Activated CD4-positive, alpha-beta T cell treated with anti-CD3 and anti-CD28 coated beads for 36 hours (primary cell): ENCODE measurements around the gene LINC00237. TPM values are rescaled to one million over a fixed set of nuclear protein-coding genes. Genes with fewer than 3 reads are reported as not detected.

ENCODE experiments used
- ATAC-seq: fragments of 200-7000 bp; cut with Tn5 transposase; one replicate; pipeline ENCODE4 v1.10.0; 2021; ENCODE audit warnings: mild to moderate bottlenecking, moderate library complexity
- CTCF ChIA-PET: fragments of 350-600 bp; sonication (Branson Sonifier 250); formaldehyde crosslinking; loops from one replicate; lab custom pipeline; 2021; ENCODE audit warnings: antibody characterized with exemption; lab: Charles Lee
- POLR2A ChIA-PET: fragments of 350-600 bp; sonication (Branson Sonifier 250); formaldehyde crosslinking; loops from one replicate; lab custom pipeline; 2021; ENCODE audit warnings: antibody characterized with exemption, inconsistent platforms; lab: Charles Lee
- DNase-seq: peaks from one replicate; pipeline ENCODE4 v3.0.0-alpha.2; 2020
- H3K27ac Mint-ChIP-seq: one replicate; pipeline ENCODE4 v1.8.0; 2021; ENCODE audit warnings: mixed read lengths
- H3K27me3 Mint-ChIP-seq: one replicate; pipeline ENCODE4 v1.8.0; 2021; ENCODE audit warnings: mixed read lengths
- H3K36me3 Mint-ChIP-seq: one replicate; pipeline ENCODE4 v1.8.0; 2021; ENCODE audit warnings: low read depth, mixed read lengths
- H3K4me1 Mint-ChIP-seq: one replicate; pipeline ENCODE4 v1.8.0; 2021; ENCODE audit warnings: mixed read lengths
- H3K4me3 Mint-ChIP-seq: one replicate; pipeline ENCODE4 v1.8.0; 2021; ENCODE audit warnings: mild to moderate bottlenecking, moderate library complexity, mixed read lengths
- H3K9me3 Mint-ChIP-seq: one replicate; pipeline ENCODE4 v1.8.0; 2021; ENCODE audit warnings: low read depth, mixed read lengths
- intact Hi-C, 2 experiments: fragments of 100-400 bp; cut with DNase I in 1 of 2; cut with micrococcal nuclease in 1 of 2; formaldehyde crosslinking; loops; one replicate each; pipeline versions ENCODE4 v1.14.2 to v1.15.1; 2022 to 2024; cut with DNase I, micrococcal nuclease
- total RNA-seq, 2 experiments: library from RNA; stranded (reverse); gene quantifications; one replicate each; pipeline ENCODE4 v1.2.3, GENCODE V29; 2021

LINC00237 gene
- not detected for total RNA-seq

DNA sequence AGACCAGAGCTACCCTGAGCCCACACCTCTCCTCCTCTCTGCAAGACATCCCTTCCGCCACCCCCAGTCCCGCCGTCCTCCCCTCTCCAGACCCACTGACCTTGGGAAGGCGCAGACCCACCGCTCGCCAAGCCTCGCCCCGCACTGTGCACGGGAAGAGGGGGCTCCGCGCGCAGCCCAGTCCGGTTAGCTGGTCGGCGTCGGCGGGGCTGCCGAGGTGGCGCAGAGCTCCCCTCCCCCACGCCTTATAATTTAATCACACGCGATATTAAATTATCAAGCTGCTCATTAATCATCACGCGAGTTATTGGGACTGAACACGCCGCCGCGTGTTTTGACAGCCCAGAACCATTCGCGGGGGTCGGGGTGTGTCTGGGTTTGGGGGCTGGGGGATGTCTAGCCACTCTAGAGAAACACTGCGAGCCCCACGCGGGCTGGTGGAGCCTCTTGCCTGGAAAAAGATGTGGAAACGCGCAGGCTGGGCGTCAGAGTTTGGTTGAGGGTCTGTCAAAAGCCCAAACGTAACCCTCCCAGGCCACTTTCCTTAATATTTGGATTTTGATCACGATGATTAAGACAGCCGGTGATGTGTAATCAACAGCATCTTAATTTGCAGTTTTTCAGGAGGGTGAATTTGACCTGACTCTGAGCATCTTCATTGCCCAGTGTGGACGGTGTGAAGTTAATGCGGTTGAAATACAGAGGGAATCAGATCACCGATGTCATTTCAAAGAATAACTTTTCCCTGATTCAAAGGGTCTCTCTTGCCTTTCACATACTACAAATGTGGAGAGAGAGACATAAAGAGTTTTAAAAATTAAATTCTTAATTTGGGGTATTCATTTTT is at the start of gene LINC00237:
TSS of gene LINC00237 (minus strand) at position 188 of the 847 bp plus-strand sequence.
- peaks cover 19% of the 10 kb centered on the region for H3K4me1 Mint-ChIP-seq
- H3K9me3 Mint-ChIP-seq: no peaks in the 10 kb centered on the region
- CTCF ChIA-PET: interaction anchor here (1.0 kb wide), 1 partner anchor 19 kb away, joined by 3 read pairs; no protein-coding TSS in a partner anchor
- intact Hi-C loops: loop anchor here (5.0 to 10.0 kb wide), 3 partner anchors 742 to 1471 kb away; partner anchors contain the start of gene INSM1 (in 1 of the 2)
- DNase-seq (no peak), ATAC-seq (no peak)
- H3K4me3 Mint-ChIP-seq: no peak within 1 kb of the TSS
- H3K27ac Mint-ChIP-seq: no peak within 1 kb of the TSS
- H3K27me3 Mint-ChIP-seq: peaks cover 57% of the 10 kb centered on the region
- H3K36me3 Mint-ChIP-seq: no peaks in the 10 kb centered on the region
- POLR2A ChIA-PET: no interaction called here

DNA sequence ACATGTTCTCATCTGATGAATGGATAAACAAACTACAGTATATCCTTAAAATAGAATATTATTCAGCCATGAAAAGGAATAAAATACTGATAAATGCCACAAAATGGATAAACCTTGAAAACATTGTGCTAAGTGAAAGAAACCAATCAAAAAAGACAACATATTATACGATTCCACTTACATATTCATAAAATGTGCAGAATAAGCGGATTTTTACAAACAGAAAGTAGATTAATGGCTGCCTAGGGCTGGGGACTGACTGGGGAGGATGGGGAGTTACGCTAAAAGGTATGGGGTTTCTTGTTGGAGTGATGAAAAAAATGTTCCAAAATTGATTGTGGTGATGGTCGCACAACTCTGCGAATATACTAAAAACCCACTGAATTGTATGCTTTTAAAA is 49.1 kb upstream of the LINC00237 start:
- Mint-ChIP-seq H3K4me1 (no peaks in the 10 kb centered on the region), H3K27me3 (no peaks in the 10 kb centered on the region), H3K9me3 (peaks cover 3% of the 10 kb centered on the region), H3K36me3 (peaks cover 8% of the 10 kb centered on the region), H3K4me3 (no peak overlapping the region), H3K27ac (no peak overlapping the region)
- intact Hi-C loops: no loop called here
- no peak for DNase-seq
- CTCF ChIA-PET: interaction anchor here (1.5 kb wide), 1 partner anchor 81 kb away, joined by 3 read pairs; no protein-coding TSS in a partner anchor
- ATAC-seq: no peak
- POLR2A ChIA-PET: no interaction called here

DNA sequence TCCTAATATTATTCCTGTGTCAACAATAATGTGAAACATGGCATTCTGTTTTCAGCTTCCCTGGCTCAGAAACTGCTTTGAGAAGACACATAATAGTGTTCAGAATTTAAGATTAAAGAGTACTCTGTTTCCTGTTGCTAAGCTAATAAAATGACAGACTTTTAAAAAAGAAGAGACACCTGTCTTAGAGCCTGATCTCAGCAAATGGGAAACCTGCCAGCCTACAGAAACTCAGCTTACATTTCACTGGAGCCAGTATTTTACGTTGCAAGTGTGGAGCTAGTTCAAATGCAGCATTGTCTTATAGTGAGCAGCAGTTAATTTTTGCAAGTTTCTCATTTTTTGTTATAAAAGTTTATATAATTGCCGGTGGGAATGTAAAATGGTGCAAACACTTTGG is 48.5 kb upstream of the LINC00237 start:
- H3K36me3 Mint-ChIP-seq: peaks cover 3% of the 10 kb centered on the region
- CTCF ChIA-PET: no interaction called here
- H3K27me3 Mint-ChIP-seq: no peaks in the 10 kb centered on the region
- H3K4me1 Mint-ChIP-seq: no peaks in the 10 kb centered on the region
- ATAC-seq: no peak
- intact Hi-C loops: no loop called here
- no peak overlapping the region for H3K4me3 Mint-ChIP-seq
- H3K27ac Mint-ChIP-seq: no peak overlapping the region
- H3K9me3 Mint-ChIP-seq: peaks cover 3% of the 10 kb centered on the region
- POLR2A ChIA-PET: no interaction called here
- DNase-seq: no peak

DNA sequence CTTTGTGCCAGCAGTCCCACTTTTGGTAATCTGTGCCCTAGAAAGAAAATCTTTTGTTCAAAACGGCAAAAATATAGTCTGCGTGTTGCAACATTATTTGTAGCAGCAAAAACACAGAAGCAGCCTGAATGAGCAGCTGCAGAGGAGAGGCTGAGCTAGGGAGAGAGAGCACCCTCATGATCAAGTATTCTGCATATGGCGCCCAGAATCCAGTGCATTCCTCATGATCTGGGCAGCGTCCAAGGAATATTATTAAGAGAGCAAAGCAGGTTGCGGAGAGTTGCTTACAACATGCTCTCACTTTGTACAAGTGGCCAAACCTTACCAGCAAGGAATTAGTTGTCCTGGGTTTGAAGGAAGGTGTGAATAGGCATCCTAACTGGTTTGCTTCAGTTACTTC is 45.6 kb upstream of the LINC00237 start:
- DNase-seq: no peak
- no peaks in the 10 kb centered on the region for H3K4me1 Mint-ChIP-seq
- no peak overlapping the region for H3K4me3 Mint-ChIP-seq
- CTCF ChIA-PET: no interaction called here
- no peak overlapping the region for H3K27ac Mint-ChIP-seq
- intact Hi-C loops: no loop called here
- POLR2A ChIA-PET: no interaction called here
- H3K27me3 Mint-ChIP-seq: no peaks in the 10 kb centered on the region
- no peak for ATAC-seq
- peaks cover 6% of the 10 kb centered on the region for H3K36me3 Mint-ChIP-seq
- H3K9me3 Mint-ChIP-seq: peaks cover 3% of the 10 kb centered on the region

DNA sequence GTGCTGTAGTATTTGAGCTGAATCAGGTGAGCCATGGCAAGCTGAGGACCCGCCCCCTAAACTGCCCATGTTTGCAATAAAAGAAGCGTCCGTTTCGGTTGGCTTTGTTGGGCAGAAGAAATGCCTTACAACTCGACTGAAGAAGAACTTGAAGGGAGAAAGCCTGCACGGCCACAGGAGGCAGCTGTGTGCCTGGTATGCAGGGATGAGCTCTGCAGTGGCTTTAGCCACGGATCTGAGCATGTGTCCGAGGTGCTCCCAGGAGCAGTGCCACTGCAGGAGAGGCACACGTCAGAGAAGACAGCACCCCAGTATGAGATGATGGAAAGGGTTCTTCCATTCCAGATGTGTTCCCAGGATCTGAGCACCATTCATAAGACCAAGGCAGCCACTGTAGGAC is 43.2 kb upstream of the LINC00237 start:
- no peak for DNase-seq
- no peak overlapping the region for H3K27ac Mint-ChIP-seq
- no peak for ATAC-seq
- H3K4me3 Mint-ChIP-seq: no peak overlapping the region
- CTCF ChIA-PET: interaction anchor here (1.0 kb wide), 1 partner anchor 98 kb away, joined by 3 read pairs; no protein-coding TSS in a partner anchor
- no peaks in the 10 kb centered on the region for H3K27me3 Mint-ChIP-seq
- H3K9me3 Mint-ChIP-seq: no peaks in the 10 kb centered on the region
- no peaks in the 10 kb centered on the region for H3K4me1 Mint-ChIP-seq
- intact Hi-C loops: no loop called here
- peaks cover 6% of the 10 kb centered on the region for H3K36me3 Mint-ChIP-seq
- POLR2A ChIA-PET: no interaction called here

DNA sequence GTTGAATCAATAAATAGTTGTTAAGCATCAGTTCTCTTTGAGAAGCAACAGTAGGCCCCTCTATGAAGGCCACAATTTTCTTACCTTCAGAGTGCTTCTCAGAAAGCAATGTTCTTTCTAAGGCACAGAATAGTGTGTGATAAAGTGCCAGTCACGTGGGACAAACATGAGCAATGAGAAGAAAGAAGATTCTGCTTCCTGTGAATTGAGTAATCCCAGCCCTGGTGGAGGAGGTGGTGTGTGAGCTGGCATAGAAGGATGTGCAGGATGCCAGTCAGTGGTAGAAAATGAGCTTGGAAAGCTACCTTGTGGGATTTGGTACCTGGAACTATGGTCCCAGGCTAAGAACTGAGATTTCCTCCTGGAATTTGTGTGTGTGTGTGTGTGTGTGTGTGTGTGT is 41.4 kb upstream of the LINC00237 start:
- Mint-ChIP-seq H3K27me3 (no peaks in the 10 kb centered on the region), H3K4me1 (no peaks in the 10 kb centered on the region), H3K9me3 (no peaks in the 10 kb centered on the region), H3K36me3 (peaks cover 6% of the 10 kb centered on the region), H3K27ac (no peak overlapping the region), H3K4me3 (no peak overlapping the region)
- ATAC-seq (no peak), DNase-seq (no peak)
- intact Hi-C loops: no loop called here
- POLR2A ChIA-PET: no interaction called here
- CTCF ChIA-PET: interaction anchor here (0.6 kb wide), 1 partner anchor 17 kb away, joined by 3 read pairs; no protein-coding TSS in a partner anchor

DNA sequence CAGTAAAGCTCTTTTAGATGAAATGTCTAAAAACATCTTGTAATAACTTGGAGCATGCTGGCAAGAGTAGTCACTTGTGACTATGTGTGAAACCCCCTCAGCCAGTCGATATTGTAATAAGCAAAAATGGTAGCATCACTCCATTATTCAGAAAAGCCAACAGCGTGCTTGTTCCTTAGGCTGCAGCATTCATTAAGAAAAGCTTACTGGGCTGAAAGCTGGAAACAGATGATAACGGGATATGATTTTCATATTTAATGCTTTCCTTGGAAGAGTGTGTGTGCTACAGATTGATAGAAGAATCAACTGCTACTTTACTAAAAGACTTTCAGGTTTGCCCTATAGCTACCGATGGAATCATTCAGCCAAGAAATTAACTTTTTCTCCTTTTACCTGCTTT is 40.1 kb upstream of the LINC00237 start:
- DNase-seq: no peak
- CTCF ChIA-PET: interaction anchor here (1.0 kb wide), 1 partner anchor 90 kb away, joined by 4 read pairs; no protein-coding TSS in a partner anchor
- H3K27me3 Mint-ChIP-seq: no peaks in the 10 kb centered on the region
- no peak overlapping the region for H3K4me3 Mint-ChIP-seq
- no peak for ATAC-seq
- H3K4me1 Mint-ChIP-seq: no peaks in the 10 kb centered on the region
- no peak overlapping the region for H3K27ac Mint-ChIP-seq
- H3K36me3 Mint-ChIP-seq: peaks cover 6% of the 10 kb centered on the region
- H3K9me3 Mint-ChIP-seq: no peaks in the 10 kb centered on the region
- intact Hi-C loops: no loop called here
- POLR2A ChIA-PET: interaction anchor here (0.6 kb wide), 1 partner anchor 113 kb away, joined by 5 read pairs; no protein-coding TSS in a partner anchor

DNA sequence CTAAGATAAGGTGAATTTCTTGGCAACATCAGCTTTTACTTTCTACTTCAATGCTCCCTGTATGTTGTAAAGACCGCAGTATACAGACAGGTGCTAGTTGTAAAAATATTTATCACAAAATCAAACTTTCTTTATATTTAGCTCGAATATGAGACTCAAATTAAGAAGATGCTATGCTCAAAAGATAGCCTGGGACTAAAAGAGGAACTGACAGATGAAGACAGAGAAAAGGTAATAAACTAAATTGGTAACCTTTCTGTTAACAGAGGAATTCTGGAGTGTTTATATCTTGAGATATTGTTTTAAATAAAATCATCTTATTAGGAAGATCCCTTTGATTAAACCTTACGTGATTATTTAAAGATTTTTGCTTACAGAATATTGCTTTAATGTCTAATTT is 39.3 kb upstream of the LINC00237 start:
- Mint-ChIP-seq H3K27ac (no peak overlapping the region), H3K9me3 (no peaks in the 10 kb centered on the region), H3K27me3 (no peaks in the 10 kb centered on the region), H3K36me3 (peaks cover 6% of the 10 kb centered on the region), H3K4me3 (no peak overlapping the region), H3K4me1 (no peaks in the 10 kb centered on the region)
- DNase-seq: no peak
- CTCF ChIA-PET: interaction anchor here (1.0 kb wide), 1 partner anchor 90 kb away, joined by 4 read pairs; no protein-coding TSS in a partner anchor
- no peak for ATAC-seq
- POLR2A ChIA-PET: interaction anchor here (0.6 kb wide), 1 partner anchor 114 kb away, joined by 5 read pairs; no protein-coding TSS in a partner anchor
- intact Hi-C loops: no loop called here

DNA sequence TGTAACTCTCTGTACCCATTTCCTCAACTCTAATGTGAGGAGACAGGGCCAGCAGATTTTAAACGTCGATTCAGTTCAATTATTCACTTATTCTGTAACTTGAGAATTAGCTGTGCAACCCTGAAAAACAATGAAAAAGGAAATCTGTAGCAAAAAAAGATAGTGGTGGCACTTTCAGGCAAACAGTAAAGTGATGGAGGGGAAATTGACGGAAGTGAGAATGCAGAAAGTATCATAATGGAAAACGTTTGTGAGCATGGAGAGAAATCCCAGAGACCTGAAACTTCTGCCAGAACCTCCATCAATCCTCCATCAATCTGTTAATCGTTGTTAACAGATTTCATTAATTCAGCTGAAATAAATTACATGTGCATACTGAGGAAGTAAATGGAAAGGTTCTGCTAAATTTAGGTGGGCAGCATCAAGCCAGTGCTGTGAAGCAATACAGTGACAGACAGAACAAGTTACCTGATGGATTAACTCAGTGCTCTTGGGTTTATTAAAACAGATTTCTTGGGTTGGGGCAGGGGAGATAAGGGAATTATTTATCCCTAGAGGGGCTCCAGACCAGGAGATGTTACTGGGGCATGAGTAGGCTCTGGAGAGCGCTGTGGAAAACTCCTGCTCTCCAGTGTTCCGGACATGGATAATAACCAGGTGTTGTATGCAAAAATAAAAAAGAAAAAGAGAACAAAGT is 37.2 kb upstream of the LINC00237 start:
- intact Hi-C loops: no loop called here
- POLR2A ChIA-PET: no interaction called here

DNA sequence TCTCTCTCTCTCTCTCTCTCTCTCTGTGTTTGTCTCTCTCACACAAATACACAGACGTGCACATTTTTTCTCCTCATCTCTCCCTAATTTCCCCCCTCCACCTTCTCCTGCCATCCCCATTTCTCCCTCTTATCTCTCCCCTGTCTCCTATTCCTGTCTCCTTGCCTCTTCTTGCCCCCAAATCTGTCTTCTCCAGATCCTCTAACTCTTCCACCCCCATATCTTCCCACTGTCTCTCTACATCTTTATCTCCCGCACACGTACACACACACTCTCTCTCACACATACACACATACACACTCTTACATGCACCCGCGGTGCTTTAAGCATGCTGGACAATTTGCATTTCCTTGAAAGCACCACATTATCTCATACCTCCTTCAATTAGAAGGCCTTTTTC is 35.7 kb upstream of the LINC00237 start:
- no peak for ATAC-seq
- H3K9me3 Mint-ChIP-seq: no peaks in the 10 kb centered on the region
- POLR2A ChIA-PET: no interaction called here
- no peaks in the 10 kb centered on the region for H3K4me1 Mint-ChIP-seq
- H3K36me3 Mint-ChIP-seq: peaks cover 11% of the 10 kb centered on the region
- no peak overlapping the region for H3K4me3 Mint-ChIP-seq
- CTCF ChIA-PET: no interaction called here
- intact Hi-C loops: no loop called here
- H3K27ac Mint-ChIP-seq: no peak overlapping the region
- DNase-seq: no peak
- H3K27me3 Mint-ChIP-seq: no peaks in the 10 kb centered on the region

More for the DNA sequence above, 37.2 kb upstream of the LINC00237 start:
- Mint-ChIP-seq H3K4me3 (no peak overlapping the region), H3K27ac (no peak overlapping the region), H3K4me1 (no peaks in the 10 kb centered on the region), H3K36me3 (peaks cover 8% of the 10 kb centered on the region), H3K27me3 (no peaks in the 10 kb centered on the region), H3K9me3 (no peaks in the 10 kb centered on the region)
- CTCF ChIA-PET: interaction anchor here (0.8 kb wide), 1 partner anchor 24 kb away, joined by 3 read pairs; no protein-coding TSS in a partner anchor
- ATAC-seq: no peak
- no peak for DNase-seq

DNA sequence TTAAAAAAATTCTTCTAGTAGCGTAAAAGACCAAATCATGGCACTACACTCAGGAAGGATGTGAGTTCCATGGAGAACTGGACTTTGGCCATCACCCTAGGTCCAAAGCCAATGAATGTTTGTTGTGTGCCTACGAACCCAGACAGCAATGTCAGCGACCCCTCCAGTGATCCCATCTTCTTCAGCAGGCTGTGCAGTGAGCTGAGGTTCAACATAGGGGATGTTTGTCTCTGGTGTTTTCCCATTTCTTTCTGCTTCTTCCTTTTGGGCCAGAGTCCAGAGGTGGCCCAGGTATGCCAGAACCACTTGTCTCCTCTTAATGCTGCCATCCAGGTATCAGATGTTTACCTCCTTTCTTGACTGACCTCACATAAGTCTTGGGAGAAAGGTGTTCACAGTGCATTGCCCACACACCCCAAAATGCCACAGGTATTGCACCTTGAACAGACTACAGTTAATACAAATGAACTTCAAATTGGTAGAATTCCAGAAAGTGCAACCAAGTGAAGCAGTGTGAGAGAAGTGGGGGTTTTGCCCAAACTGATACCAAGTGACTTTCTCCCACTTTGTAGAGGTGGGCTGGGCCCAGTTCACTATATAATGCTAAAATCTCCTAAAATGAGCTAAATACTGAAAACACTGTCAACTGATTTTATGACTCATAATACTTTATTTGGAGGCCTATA is 33.9 kb upstream of the LINC00237 start:
- no peak for ATAC-seq
- ChIA-PET CTCF (interaction anchor here (1.0 to 1.6 kb wide), 2 partner anchors 92 to 280 kb away, joined by 3 to 4 read pairs; no protein-coding TSS in a partner anchor), POLR2A (no interaction called here)
- Mint-ChIP-seq H3K27me3 (no peaks in the 10 kb centered on the region), H3K4me3 (no peak overlapping the region), H3K9me3 (no peaks in the 10 kb centered on the region), H3K27ac (no peak overlapping the region), H3K36me3 (peaks cover 11% of the 10 kb centered on the region), H3K4me1 (no peaks in the 10 kb centered on the region)
- no peak for DNase-seq
- intact Hi-C loops: no loop called here
